A673 (cell line): ENCODE data around the gene CALML4.

Experiments
- CTCF ChIP-seq: fragments of 300-800, 200-600 bp; sonication (generic); conservative IDR thresholded peaks from 2 replicates; pipeline ENCODE4 v1.5.1; 2017; ENCODE audit warnings: low read depth, mild to moderate bottlenecking, antibody characterized with exemption, low read length, moderate library complexity, mixed read lengths
- EZH2 ChIP-seq: fragments of 200-600 bp; sonication (generic); IDR thresholded peaks from 2 replicates; pipeline ENCODE4 v1.6.1; 2017; ENCODE audit warnings: borderline replicate concordance, low read depth, mild to moderate bottlenecking, mixed read lengths, antibody characterized with exemption, low read length; ENCODE audit not compliant: poor library complexity, severe bottlenecking

GRCh38 chr15:68214838-68215254 is 9.7 kb upstream of the CALML4 start:
- no peak for TF ChIP-seq CTCF
- no peak for TF ChIP-seq EZH2
